GM19351 (cell line): ENCODE results near the gene HASPIN.

ENCODE experiments used
- ATAC-seq: cut with Tn5 transposase; IDR thresholded peaks from one replicate; pipeline ENCODE4 v1.9.1; 2021; ENCODE audit warnings: mild to moderate bottlenecking, moderate library complexity; ENCODE audit not compliant: unreplicated experiment

HASPIN gene

GRCh38 chr17:3762922-3763776, 39.4 kb downstream of the HASPIN start:
- peak; percentile 81 for ATAC-seq

GRCh38 chr17:3763777-3764170, 40.1 kb downstream of the HASPIN start:
- no peak for ATAC-seq

GRCh38 chr17:3765981-3766380, 42.3 kb downstream of the HASPIN start:
- ATAC-seq: no peak

DNA sequence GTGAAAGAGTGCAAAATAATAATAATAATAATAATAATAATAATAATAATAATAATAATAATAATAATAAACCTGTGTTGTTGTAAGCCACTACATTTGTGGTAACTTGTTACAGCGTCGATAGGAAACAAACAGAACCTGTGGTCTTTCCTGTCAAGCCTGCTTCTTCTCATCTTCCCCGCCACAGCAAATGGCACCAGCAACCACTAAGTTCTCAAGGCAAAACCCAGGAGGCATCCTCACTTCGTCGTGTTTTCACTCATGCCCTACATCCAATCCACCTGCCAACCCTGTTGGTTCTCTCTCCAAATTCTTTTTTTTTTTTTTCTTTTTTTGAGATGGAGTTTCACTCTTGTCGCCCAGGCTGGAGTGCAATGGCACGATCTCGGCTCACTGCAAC, 43.1 kb downstream of the HASPIN start:
- no peak for ATAC-seq

DNA sequence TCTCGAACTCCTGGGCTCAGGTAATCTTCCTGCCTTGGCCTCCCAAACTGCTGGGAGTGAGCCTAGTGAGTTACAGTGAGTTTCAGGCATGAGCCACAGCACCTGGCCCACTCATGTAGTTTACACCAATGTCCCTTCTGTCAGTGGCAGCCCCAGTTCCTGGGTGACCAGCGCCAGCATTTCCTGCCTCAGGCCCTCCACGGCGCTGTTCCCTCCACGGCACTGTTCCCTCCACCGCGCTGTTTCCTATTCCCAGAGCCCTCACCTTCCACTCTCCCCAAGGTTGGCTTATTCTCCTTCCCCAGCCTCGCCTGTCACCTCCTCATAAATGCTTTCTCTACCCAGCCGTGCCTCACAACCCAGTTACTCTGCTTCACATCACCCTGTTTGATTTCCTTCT, 44.6 kb downstream of the HASPIN start:
- no peak for ATAC-seq

DNA sequence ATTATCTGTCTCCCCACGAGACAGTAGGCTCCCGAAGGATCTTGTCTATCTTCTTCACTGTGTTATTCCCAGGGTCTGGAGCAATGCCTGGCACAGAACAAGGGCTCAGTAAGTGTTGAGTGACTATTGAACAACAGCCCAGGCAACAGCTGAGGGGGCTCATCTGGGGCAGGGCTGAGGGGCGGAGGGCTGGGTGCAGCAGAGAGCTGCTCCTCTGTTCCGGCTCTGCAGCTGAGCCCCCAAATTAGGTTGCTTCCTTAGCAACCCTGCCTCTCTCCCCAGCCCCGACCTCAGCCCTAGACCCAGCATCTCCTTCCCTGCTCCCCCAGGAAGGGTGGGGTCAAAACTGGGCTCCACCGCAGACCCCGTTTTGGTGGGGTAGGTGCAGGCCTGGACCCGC, 45.1 kb downstream of the HASPIN start:
- no peak for ATAC-seq

GRCh38 chr17:3770466-3770865, 46.8 kb downstream of the HASPIN start:
- ATAC-seq: no peak

GRCh38 chr17:3771140-3771539, 47.4 kb downstream of the HASPIN start:
- ATAC-seq: no peak

DNA sequence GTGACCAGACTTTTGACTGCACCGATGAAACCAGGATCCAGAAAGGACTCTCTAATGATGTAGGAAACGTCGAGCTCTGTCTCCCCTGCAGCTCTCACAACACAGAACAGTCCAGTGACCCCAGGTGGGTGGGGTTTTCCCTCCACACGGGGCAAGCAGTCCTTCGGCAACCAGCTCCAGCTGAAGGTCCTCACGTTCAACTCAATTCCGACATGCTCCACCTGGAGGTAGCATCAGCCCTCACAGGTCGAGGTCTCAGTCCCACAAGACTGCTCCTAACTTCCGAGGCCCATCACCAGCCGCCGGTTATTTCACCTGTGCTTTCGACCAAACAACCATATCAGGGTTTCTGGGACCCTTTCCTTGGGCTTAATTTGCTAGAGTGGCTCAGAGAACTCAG, 49.1 kb downstream of the HASPIN start:
- no peak for ATAC-seq

DNA sequence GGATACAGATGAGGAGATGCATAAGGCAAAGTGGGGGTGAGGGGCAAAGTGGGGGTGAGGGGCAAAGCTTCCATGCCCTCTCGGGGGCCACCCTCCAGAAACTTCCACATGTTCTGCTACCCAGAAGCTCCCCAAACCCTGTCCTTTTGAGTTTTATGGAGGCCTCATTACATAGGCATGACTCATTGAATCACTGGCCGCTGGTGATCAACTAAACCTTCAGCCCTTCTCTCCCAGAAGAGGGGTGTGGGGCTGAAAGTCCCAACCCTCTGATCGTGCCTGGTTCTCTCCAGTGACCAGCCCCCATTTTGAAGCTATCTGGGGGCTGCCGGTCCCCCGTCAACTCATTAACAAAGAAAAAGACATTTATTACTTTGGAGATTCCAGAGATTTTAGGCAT, 49.8 kb downstream of the HASPIN start:
- no peak for ATAC-seq

GRCh38 chr17:3773966-3774365, 50.3 kb downstream of the HASPIN start:
- no peak for ATAC-seq
